Keratinocyte (primary cell): ENCODE data around the gene ALG6. TPM values are rescaled to one million over a fixed set of nuclear protein-coding genes. Genes with fewer than 3 reads are reported as not detected.
A peak's percentile ranks its signal among the peaks of the same experiment; 100 is the strongest.

ENCODE experiments used
- DNase-seq: peaks from one replicate; pipeline ENCODE4 v3.0.0-alpha.2; 2011; ENCODE audit warnings: low read depth, missing footprints, low spot score
- FAIRE-seq: peaks from 2 replicates; lab custom pipeline; 2011; peaks lifted over from hg19 to GRCh38; lab: Jason Lieb, UNC
- H2AFZ ChIP-seq: 2 replicates; pipeline ENCODE4 v1.6.0; 2012; ENCODE audit warnings: low read length, control low read depth, inconsistent platforms; ENCODE audit not compliant: control insufficient read depth
- H3K27ac ChIP-seq: 2 replicates; pipeline ENCODE4 v1.5.1; 2011; ENCODE audit warnings: low read length; ENCODE audit not compliant: control insufficient read depth, insufficient read depth
- H3K27me3 ChIP-seq: 3 replicates; pipeline ENCODE4 v1.6.0; 2011; ENCODE audit warnings: low read length; ENCODE audit not compliant: control insufficient read depth, insufficient read depth; ENCODE audit errors: extremely low read depth
- H3K36me3 ChIP-seq, 2 experiments: 2 replicates in 1 of 2; 3 replicates in 1 of 2; pipeline ENCODE4 v1.5.1; 2011; ENCODE audit warnings: low read length in 2 of 2, mild to moderate bottlenecking in 1 of 2; ENCODE audit not compliant: control insufficient read depth in 2 of 2, insufficient read depth in 2 of 2; ENCODE audit errors: extremely low read depth in 1 of 2
- H3K4me1 ChIP-seq: 3 replicates; pipeline ENCODE4 v1.5.1; 2011; ENCODE audit warnings: low read length; ENCODE audit not compliant: control insufficient read depth, insufficient read depth; ENCODE audit errors: extremely low read depth
- H3K4me2 ChIP-seq: 3 replicates; pipeline ENCODE4 v1.6.0; 2011; ENCODE audit warnings: low read depth, low read length; ENCODE audit not compliant: control insufficient read depth, insufficient read depth; ENCODE audit errors: extremely low read depth
- H3K4me3 ChIP-seq, 3 experiments: fragments of 200-600 bp in 1 of 3; sonication (generic) in 1 of 3; 2 replicates in 2 of 3; 3 replicates in 1 of 3; pipeline ENCODE4 v1.5.1; 2011 to 2016; ENCODE audit warnings: low read length in 3 of 3, mild to moderate bottlenecking in 3 of 3, control low read depth in 2 of 3, inconsistent platforms in 1 of 3, low read depth in 1 of 3, mixed read lengths in 1 of 3, mixed run types in 1 of 3, moderate library complexity in 1 of 3; ENCODE audit not compliant: control insufficient read depth in 2 of 3, insufficient read depth in 2 of 3; ENCODE audit errors: extremely low read depth in 1 of 3
- H3K79me2 ChIP-seq: 2 replicates; pipeline ENCODE4 v1.6.0; 2012; ENCODE audit warnings: low read length; ENCODE audit not compliant: control insufficient read depth, insufficient read depth
- H3K9ac ChIP-seq: 3 replicates; pipeline ENCODE4 v1.6.0; 2011; ENCODE audit warnings: low read length; ENCODE audit not compliant: control insufficient read depth, insufficient read depth; ENCODE audit errors: extremely low read depth
- H3K9me1 ChIP-seq: 3 replicates; pipeline ENCODE4 v1.6.0; 2011; ENCODE audit warnings: low read length; ENCODE audit not compliant: control insufficient read depth, insufficient read depth; ENCODE audit errors: extremely low read depth
- H3K9me3 ChIP-seq: 2 replicates; pipeline ENCODE4 v1.5.1; 2012; ENCODE audit warnings: low read depth, low read length; ENCODE audit not compliant: control insufficient read depth
- H4K20me1 ChIP-seq: 3 replicates; pipeline ENCODE4 v1.6.0; 2011; ENCODE audit warnings: low read length; ENCODE audit not compliant: control insufficient read depth, insufficient read depth; ENCODE audit errors: extremely low read depth
- CTCF ChIP-seq, 3 experiments: IDR thresholded peaks in 1 of 3; conservative IDR thresholded peaks in 1 of 3; optimal IDR thresholded peaks in 1 of 3; 2 replicates in 2 of 3; 3 replicates in 1 of 3; pipeline versions ENCODE3 to v1.5.1; 2011; ENCODE audit warnings: low read length in 3 of 3, mild to moderate bottlenecking in 3 of 3, moderate library complexity in 2 of 3, control low read depth in 1 of 3, inconsistent platforms in 1 of 3; ENCODE audit not compliant: insufficient read depth in 2 of 3; ENCODE audit errors: extremely low read depth in 1 of 3
- EZH2 ChIP-seq: IDR thresholded peaks from one replicate; pipeline ENCODE4 v1.6.1; 2012; ENCODE audit warnings: inconsistent platforms, mild to moderate bottlenecking, low read length, moderate library complexity
- dilution Hi-C: fragments of 300-500 bp; cut with MboI; formaldehyde crosslinking; loops from one replicate; pipeline ENCODE4 v1.7.0; 2020; ENCODE audit warnings: low sequenced_read_pairs; ENCODE audit not compliant: extremely low pct_ligation_motif_present
- polyA plus RNA-seq, 5 experiments: library from polyadenylated mRNA; depleted of rRNA in 3 of 5; stranded (reverse) in 3 of 5; stranded (forward) in 1 of 5; unstranded in 1 of 5; fragments of >200 nt; gene quantifications; 1 replicate in 1 of 5; 2 replicates in 3 of 5; 3 replicates in 1 of 5; pipeline versions ENCODE4 v1.2.1 to v1.2.3, GENCODE V29; 2011 to 2012; ENCODE audit warnings: missing spikeins in 2 of 5, low read depth in 1 of 5, low replicate concordance in 1 of 5

The ALG6 gene
- polyA plus RNA-seq, 1 donor (not counting 4 experiments of a cell fraction or from before 2014, with no cell fraction given) = 20.5 TPM

- dilution Hi-C loops = no loop called here
- H3K4me2 ChIP-seq = no peak overlapping the region
Observed at GRCh38 chr1:63320022-63320721, 47.3 kb upstream of the ALG6 start.

DNA sequence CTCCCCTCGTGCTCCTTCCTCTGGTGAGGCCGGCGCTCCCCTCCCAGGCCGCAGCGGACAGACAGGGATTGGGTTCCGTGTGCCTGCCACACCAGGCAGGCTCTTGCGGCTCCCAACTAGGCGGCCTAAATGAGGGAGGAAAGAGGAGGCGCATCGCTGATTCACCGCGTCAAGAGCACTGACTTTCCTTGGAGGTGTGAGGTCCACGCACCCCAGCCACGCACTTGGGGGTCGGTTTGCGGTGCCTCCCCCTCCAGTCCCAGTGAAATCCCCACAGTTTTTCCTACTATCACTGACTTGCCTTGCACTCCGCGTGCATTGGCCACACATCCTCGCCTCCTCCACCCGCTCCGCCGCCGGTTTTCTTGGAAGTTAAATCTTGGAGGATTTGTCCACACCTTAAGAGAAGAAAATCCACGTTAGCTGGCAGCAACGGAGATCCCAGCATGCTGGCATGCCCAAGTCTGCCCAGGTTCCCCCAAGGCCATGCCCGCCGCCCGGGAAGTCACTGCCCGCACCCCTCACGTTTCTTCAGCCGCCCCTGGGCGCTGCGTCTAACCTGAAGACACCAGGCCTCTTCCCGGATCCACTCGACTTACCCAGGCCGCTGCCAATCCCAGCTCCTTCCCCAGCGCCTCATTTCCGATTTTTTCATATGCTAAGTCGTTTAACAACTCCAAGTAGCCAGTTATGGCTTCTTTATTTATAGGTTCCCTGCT lies 46.2 kb upstream of the ALG6 start:
- Histone ChIP-seq H3K9ac (no peak overlapping the region), H2AFZ (no peak overlapping the region), H3K4me2 (no peak overlapping the region), H3K9me1 (no peaks in the 10 kb centered on the region), H3K4me1 (peaks cover 6% of the 10 kb centered on the region), H3K27me3 (peaks cover 88% of the 10 kb centered on the region), H3K36me3 (no peaks in the 10 kb centered on the region), H3K4me3 (no peak overlapping the region), H3K79me2 (no peaks in the 10 kb centered on the region), H4K20me1 (no peaks in the 10 kb centered on the region), H3K27ac (no peak overlapping the region), H3K9me3 (peaks cover 4% of the 10 kb centered on the region)
- no peak for TF ChIP-seq CTCF (optimal IDR thresholded peaks at IDR 0.05 in 1 of 3, IDR thresholded peaks at IDR 0.05 in 1 of 3, conservative IDR thresholded peaks at IDR 0.05 in 1 of 3; ENCODE audit: extremely low read depth in 1 of 3, insufficient read depth in 2 of 3, low read length in 3 of 3)
- TF ChIP-seq EZH2 = peak; percentile 79
- no peak for DNase-seq
- FAIRE-seq = no peak
- dilution Hi-C loops = no loop called here

More at GRCh38 chr1:63320022-63320721, 47.3 kb upstream of the ALG6 start:
- H3K9me1 ChIP-seq = no peaks in the 10 kb centered on the region
- H3K4me3 ChIP-seq = no peak overlapping the region
- no peak for DNase-seq
- no peak overlapping the region for H3K27ac ChIP-seq
- H3K9ac ChIP-seq = no peak overlapping the region
- H4K20me1 ChIP-seq = no peaks in the 10 kb centered on the region
- H3K9me3 ChIP-seq = peaks cover 4% of the 10 kb centered on the region
- H3K27me3 ChIP-seq = peaks cover 84% of the 10 kb centered on the region
- TF ChIP-seq EZH2 (peak; percentile 29), CTCF (optimal IDR thresholded peaks at IDR 0.05 in 1 of 3, IDR thresholded peaks at IDR 0.05 in 1 of 3, conservative IDR thresholded peaks at IDR 0.05 in 1 of 3; ENCODE audit: extremely low read depth in 1 of 3, insufficient read depth in 2 of 3, low read length in 3 of 3) (no peak)
- no peaks in the 10 kb centered on the region for H3K79me2 ChIP-seq
- no peaks in the 10 kb centered on the region for H3K36me3 ChIP-seq
- H2AFZ ChIP-seq = no peak overlapping the region
- FAIRE-seq = no peak
- peaks cover 6% of the 10 kb centered on the region for H3K4me1 ChIP-seq
